ENCODE results near the gene C11orf71.

The C11orf71 gene

GRCh38 chr11:114440971-114441763 is 40.9 kb upstream of the C11orf71 start:
- no peak for TF ChIP-seq ZFX (IDR thresholded peaks at IDR 0.05; ENCODE audit: borderline replicate concordance)
- TF ChIP-seq, protein P1, sequence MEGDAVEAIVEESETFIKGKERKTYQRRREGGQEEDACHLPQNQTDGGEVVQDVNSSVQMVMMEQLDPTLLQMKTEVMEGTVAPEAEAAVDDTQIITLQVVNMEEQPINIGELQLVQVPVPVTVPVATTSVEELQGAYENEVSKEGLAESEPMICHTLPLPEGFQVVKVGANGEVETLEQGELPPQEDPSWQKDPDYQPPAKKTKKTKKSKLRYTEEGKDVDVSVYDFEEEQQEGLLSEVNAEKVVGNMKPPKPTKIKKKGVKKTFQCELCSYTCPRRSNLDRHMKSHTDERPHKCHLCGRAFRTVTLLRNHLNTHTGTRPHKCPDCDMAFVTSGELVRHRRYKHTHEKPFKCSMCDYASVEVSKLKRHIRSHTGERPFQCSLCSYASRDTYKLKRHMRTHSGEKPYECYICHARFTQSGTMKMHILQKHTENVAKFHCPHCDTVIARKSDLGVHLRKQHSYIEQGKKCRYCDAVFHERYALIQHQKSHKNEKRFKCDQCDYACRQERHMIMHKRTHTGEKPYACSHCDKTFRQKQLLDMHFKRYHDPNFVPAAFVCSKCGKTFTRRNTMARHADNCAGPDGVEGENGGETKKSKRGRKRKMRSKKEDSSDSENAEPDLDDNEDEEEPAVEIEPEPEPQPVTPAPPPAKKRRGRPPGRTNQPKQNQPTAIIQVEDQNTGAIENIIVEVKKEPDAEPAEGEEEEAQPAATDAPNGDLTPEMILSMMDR (IDR thresholded peaks at IDR 0.05): no peak
- no peak overlapping the region for H3K27ac ChIP-seq

GRCh38 chr11:114440121-114440860 is 40.0 kb upstream of the C11orf71 start:
- H3K27ac ChIP-seq: peak overlapping the region; percentile 52
- TF ChIP-seq, protein P1 (IDR thresholded peaks at IDR 0.05): no peak
- TF ChIP-seq ZFX (IDR thresholded peaks at IDR 0.05; ENCODE audit: borderline replicate concordance): no peak

DNA sequence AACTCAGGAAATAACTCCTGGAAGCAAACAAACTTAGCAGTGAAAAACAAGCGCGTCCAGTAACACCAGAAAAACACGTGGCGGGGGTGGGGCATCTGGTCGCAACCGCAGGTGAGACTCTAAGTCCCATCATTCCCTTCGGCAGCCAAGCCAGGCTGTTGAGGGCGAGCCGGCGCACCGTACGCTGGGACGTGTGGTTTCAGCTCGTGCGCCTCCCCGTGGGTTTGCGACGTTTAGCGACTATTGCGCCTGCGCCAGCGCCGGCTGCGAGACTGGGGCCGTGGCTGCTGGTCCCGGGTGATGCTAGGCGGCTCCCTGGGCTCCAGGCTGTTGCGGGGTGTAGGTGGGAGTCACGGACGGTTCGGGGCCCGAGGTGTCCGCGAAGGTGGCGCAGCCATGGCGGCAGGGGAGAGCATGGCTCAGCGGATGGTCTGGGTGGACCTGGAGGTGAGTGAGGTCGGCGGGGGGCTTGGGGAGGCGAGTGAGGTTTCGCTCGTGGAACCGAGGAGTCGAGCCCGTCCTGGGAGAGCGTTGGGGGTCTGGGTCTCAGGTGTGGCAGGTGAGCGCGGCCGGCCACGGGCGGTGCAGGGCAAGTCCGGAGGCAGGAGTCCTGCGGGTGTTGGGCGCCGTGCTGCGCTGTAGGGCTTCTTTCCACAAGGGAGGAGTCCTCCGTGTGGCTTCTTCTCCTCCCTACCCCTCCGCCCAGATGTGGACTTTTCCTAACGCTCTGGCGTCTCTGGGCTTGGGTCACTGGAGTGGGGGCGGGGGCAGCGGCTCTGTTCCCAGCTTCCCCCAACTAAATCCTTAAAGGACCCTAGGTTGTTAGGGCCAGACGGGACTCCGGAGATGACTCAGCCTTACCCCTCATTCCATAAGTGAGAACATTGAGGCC is 39.2 kb upstream of the C11orf71 start, which contains the start of gene REXO2:
REXO2 (plus strand) TSS at position 239 of the 892 bp plus-strand sequence; CDS start at position 301, 62 bp downstream.
- H3K27ac ChIP-seq: peak within 1 kb of the TSS; percentile 52
- TF ChIP-seq, protein P1 (IDR thresholded peaks at IDR 0.05): 0 out of 2 replicates have a peak, but pooled peaks have one; percentile 20
- no peak for TF ChIP-seq ZFX (IDR thresholded peaks at IDR 0.05; ENCODE audit: borderline replicate concordance)

DNA sequence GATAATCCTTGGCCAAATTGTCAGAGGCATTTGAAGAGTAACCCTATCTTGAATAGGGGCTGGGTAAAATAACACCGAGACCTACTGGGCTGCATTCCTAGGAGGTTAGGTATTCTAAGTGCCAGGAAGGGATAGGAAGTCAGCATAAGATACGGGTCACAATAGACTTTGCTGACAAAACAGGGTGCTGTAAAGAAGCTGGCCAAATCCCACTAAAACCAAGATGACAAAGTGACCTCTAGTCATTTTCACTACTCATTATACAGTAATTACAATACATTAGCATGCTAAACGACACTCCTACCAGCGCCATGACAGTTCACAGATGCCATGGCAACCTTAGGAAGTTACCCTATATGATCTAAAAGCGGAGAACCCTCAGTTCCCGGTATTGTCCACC is 38.0 kb upstream of the C11orf71 start:
- TF ChIP-seq ZFX (IDR thresholded peaks at IDR 0.05; ENCODE audit: borderline replicate concordance): no peak
- TF ChIP-seq, protein P1 (IDR thresholded peaks at IDR 0.05): no peak
- H3K27ac ChIP-seq: no peak overlapping the region

DNA sequence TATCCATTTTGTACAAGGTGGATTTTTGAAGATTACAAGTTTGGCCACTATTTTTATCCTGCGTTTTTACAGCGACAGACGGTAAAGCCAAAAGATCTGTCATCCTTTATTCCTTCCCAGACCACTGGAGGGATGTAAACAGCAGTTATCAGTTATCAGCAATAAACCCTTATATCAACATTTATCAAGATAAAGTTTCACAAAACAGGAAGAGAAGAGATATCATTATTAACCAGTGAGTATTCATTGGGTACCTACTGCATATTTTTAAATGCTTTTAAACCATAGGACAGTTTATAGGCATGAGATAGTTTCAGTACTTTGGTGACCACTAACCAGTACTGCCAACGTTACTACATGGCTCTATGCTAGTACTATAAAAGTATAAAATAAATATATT is 33.1 kb upstream of the C11orf71 start:
- TF ChIP-seq, protein P1 (IDR thresholded peaks at IDR 0.05): no peak
- TF ChIP-seq ZFX (IDR thresholded peaks at IDR 0.05; ENCODE audit: borderline replicate concordance): no peak
- H3K27ac ChIP-seq: no peak overlapping the region

GRCh38 chr11:114432893-114433292 is 32.6 kb upstream of the C11orf71 start:
- no peak for TF ChIP-seq ZFX (IDR thresholded peaks at IDR 0.05; ENCODE audit: borderline replicate concordance)
- H3K27ac ChIP-seq: no peak overlapping the region

DNA sequence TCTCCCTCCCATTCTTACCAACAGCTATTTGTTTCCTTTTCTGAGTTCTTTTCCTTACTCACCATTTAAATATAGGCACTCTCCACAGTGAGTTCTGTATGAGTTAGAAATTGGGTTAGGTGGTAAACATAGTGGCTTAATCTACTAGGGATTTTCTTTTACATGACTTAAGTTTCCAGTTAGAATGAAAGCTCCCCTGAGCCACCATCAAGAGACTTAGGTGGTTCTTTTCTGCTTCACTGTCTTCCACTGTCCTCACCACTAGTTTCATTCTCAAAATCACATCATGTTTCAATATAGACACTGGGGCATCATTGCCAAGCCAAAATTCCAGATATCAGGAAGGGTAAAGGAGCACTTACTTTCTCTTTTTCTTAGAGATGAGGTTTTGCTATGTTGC is 30.0 kb upstream of the C11orf71 start:
- no peak overlapping the region for H3K27ac ChIP-seq
- no peak for TF ChIP-seq ZFX (IDR thresholded peaks at IDR 0.05; ENCODE audit: borderline replicate concordance)
- TF ChIP-seq, protein P1 (IDR thresholded peaks at IDR 0.05): no peak
